Measurements from ENCODE around the gene PSMA5. TPM values are rescaled to one million over a fixed set of nuclear protein-coding genes. Genes with fewer than 3 reads are reported as not detected.

PSMA5 gene
- total and polyA plus RNA-seq, 10 of the 15 experiments (the other 5 are each of a cell fraction or from before 2014, with no cell fraction given), result 58.7 to 271 (median 187) TPM

GRCh38 chr1:109468061-109468460, 41.8 kb upstream of the PSMA5 start (continued):
- TF ChIP-seq CBFB (IDR thresholded peaks at IDR 0.05; ENCODE audit: low read depth) (no peak), CHD4 (IDR thresholded peaks at IDR 0.05) (no peak)

GRCh38 chr1:109467301-109467777, 41.1 kb upstream of the PSMA5 start:
- H2AFZ ChIP-seq (ENCODE audit: control insufficient read depth, low read depth, low read length), result no peak overlapping the region
- BruUV-seq (replicated peaks), result no TSS peak
- FAIRE-seq (no peak), DNase-seq (ENCODE audit: low read depth, low spot score) (no peak), ATAC-seq (no peak)
- no peak overlapping the region for H3K4me2 ChIP-seq (ENCODE audit: control insufficient read depth, insufficient read depth)
- H3K4me1 ChIP-seq (ENCODE audit: control insufficient read depth, insufficient read depth, low read length), result no peaks in the 10 kb centered on the region
- ChIA-PET POLR2A (no interaction called here), CTCF (interaction anchor here (1.6 kb wide), 1 partner anchor 65 kb away, joined by 6 read pairs; no protein-coding TSS in a partner anchor), SMC1A (ENCODE audit: uncharacterized antibody, unreplicated experiment) (no interaction called here), RAD21 (ENCODE audit: unreplicated experiment) (no interaction called here)
- intact Hi-C loops (cut with micrococcal nuclease; ENCODE audit: unreplicated experiment) (no loop called here), in situ Hi-C loops (cut with MboI) (no loop called here)
- H3K79me2 ChIP-seq (ENCODE audit: control insufficient read depth, insufficient read depth, low read length), result no peaks in the 10 kb centered on the region
- H3K27ac ChIP-seq (ENCODE audit: control insufficient read depth, insufficient read depth), result no peak overlapping the region
- no peaks in the 10 kb centered on the region for H3K9me3 ChIP-seq (replicated peaks; ENCODE audit: control insufficient read depth, insufficient read depth, low read length)
- peaks cover 4 to 7% of the 10 kb centered on the region in 2 experiments; a peak in 3 of 4 replicates for H3K27me3 ChIP-seq (replicated peaks in 1 of 2; ENCODE audit: control insufficient read depth in 2 of 2, insufficient read depth in 2 of 2, low read length in 1 of 2)
- no peaks in the 10 kb centered on the region for H4K20me1 ChIP-seq (ENCODE audit: control insufficient read depth, insufficient read depth)
- H3K9ac ChIP-seq (ENCODE audit: control insufficient read depth, insufficient read depth, low read length), result no peak overlapping the region
- WGBS (ENCODE audit: insufficient coverage, insufficient replicate concordance, low lambda C conversion rate, missing lambda C conversion rate), result 17% methylated on average over 18 of the region's 23 CpGs
- TF ChIP-seq GATAD2B (conservative IDR thresholded peaks at IDR 0.05; ENCODE audit: low read depth), result no peak
- TF ChIP-seq SMAD5 (IDR thresholded peaks at IDR 0.05; ENCODE audit: low read depth), result no peak
- no peak for TF ChIP-seq ZNF207 (IDR thresholded peaks at IDR 0.05; ENCODE audit: borderline replicate concordance)
- TF ChIP-seq RELA (IDR thresholded peaks at IDR 0.05; ENCODE audit: borderline replicate concordance, partially characterized antibody), result no peak
- TF ChIP-seq ZBTB4 (CRISPR knock-in tag; IDR thresholded peaks at IDR 0.05), result no peak
- TF ChIP-seq TBL1XR1 (IDR thresholded peaks at IDR 0.05; ENCODE audit: low read depth, low read length), result no peak
- no peak for TF ChIP-seq BCLAF1 (IDR thresholded peaks at IDR 0.05)
- H3K4me3 ChIP-seq, result no peak overlapping the region
- H3K36me3 ChIP-seq (ENCODE audit: control insufficient read depth in 2 of 2, insufficient read depth in 2 of 2, low read length in 1 of 2), result no peaks in the 10 kb centered on the region
